Stimulated activated CD8-positive, alpha-beta memory T cell treated with anti-CD3 and anti-CD28 coated beads, Interleukin-15, amount 100 ng/mL, for 1 hour (primary cell): Measurements from ENCODE around the gene MXD4.

ENCODE experiments used
- DNase-seq: peaks from one replicate; pipeline ENCODE4 v3.0.0-alpha.2; 2020; ENCODE audit warnings: low read depth

MXD4 gene

DNA sequence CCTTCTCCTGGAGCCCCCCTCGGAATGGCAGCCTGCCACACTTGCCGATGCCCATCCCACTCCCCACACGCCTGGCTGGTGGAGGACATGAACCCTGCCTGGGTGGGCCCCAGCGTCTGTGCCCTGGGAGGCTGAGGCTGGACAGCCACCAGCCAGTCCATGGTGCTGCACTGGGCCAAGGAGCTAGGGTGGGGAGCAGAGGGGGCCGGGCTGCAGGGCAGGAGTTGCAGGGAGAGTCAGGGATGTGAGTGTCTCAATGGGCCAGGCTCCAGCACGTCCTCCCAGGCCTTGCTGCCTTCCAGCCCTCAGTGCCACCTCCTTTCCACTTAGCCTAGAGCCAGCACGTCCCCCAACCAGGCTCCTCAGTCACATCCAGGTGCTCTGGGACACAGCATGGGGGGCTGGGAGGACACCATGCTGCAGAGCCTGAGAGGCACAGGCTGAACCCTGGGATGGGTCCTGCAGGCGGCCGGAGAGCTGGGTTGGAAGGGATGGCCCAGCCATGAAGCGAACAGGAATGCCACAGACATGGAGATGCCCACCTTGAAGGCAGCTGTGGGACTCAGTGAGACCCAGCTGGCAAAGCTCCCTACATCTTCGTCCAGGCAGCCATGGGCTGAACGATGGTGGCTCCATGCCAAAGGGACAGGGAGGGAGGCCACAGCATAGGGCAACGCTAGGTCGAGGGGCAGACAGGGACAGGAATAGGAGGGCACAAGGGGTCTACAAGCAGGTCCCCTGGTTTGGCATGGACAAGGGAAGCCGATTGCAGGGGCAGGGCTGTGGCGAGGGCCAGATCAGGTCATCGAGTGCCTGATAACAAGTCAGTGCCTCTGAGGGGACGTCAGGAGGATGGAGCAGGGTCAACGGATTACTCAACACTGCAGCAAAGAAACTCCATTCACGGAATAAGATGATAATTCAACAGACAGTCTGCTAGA is 30.1 kb upstream of the MXD4 start:
- no peak for DNase-seq

DNA sequence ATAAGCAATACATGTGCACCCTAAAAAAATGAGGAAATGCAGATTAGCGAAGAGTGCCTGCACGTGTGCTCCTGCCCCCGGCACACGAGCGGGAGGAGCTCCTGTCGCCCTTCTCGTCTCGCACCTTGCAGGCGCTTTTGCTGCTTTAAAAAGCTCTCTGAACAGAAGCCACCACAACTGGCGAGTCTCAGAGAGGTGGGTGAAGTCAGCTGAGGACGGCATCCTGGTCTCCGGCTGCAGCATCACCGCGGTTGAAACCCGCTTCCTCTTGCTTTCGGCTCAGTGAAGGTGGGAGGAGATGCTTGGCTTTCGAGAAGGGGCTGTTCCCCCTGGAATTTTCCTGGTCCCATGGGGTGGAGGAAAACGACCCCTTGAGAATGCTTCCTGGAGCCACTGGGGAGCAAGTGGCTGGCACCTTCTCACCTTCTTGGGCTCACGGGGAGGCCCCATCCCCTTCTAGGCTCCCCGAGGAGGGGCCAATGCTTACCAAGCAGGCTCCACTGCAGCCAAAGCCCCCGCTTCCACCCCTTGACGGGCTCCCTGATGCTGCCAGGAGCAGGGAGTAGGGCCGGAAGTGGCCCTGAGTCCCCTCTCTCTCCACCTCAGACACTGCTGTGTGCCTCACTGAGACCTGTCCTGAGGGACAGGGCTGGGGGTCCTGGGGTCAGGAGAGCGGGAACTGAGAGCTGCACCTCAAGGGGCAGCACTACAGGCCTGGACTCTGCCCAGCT is 29.2 kb upstream of the MXD4 start:
- DNase-seq, result peak; percentile 37

GRCh38 chr4:2290488-2290887 is 28.6 kb upstream of the MXD4 start:
- DNase-seq, result no peak

GRCh38 chr4:2289955-2290333 is 28.0 kb upstream of the MXD4 start:
- DNase-seq, result no peak

GRCh38 chr4:2289311-2289954 is 27.5 kb upstream of the MXD4 start:
- no peak for DNase-seq

- DNase-seq, result no peak
Measured at GRCh38 chr4:2288051-2288541, 26.2 kb upstream of the MXD4 start.

DNA sequence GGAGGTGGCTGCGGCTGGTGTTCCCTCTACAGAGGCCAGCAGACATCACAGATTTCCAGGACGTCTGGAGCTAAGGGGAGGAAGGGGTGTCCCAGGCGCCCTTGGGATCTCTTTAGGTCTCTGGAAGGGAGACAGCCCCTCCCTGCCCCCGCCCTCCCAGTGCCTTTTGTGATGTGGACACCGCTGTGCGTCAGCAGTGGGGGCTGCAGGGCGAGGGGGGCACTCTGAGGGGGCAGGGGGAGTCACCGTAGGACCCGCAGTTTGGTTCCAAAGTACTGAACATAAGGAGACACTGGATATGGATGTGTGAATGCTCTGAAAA is 25.6 kb upstream of the MXD4 start:
- no peak for DNase-seq

DNA sequence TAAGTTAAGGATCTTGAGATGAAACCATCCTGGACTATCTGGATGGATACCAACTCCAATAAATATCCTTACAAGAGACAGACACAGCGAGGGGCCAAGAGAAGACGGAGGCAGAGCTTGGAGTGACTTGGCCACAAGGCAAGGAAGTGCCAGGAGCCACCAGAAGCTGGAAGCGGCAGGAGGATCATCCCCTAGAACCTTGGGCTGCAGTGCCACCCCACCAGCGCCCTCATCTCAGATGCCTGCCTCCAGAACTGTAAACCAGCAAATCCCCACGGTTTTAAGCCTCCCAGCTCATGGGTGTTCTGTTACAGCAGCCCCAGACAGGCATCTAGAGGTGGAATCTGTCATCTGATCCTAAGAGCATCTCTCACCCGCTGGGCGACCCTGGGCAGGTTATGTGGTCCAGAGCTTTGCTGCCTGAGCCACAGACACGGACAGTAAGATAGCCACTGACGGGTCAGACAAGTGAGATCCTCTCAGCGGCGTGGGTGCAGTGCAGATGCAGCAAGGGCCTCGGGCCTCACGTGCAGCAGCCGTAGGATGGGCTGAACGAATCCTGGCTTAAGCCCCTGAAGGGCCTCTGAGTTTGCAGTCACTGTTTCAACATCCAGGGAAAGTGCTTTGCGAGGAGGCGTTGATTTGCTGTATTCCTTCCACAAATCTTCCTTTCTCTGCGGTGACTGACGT is 25.1 kb upstream of the MXD4 start:
- no peak for DNase-seq

- DNase-seq, result no peak
Measured at GRCh38 chr4:2285613-2286381, 23.9 kb upstream of the MXD4 start.

GRCh38 chr4:2284934-2285612 is 23.2 kb upstream of the MXD4 start:
- DNase-seq, result no peak

GRCh38 chr4:2284161-2284933 is 22.4 kb upstream of the MXD4 start:
- DNase-seq, result no peak

GRCh38 chr4:2283199-2283711 is 21.3 kb upstream of the MXD4 start:
- DNase-seq, result no peak

DNA sequence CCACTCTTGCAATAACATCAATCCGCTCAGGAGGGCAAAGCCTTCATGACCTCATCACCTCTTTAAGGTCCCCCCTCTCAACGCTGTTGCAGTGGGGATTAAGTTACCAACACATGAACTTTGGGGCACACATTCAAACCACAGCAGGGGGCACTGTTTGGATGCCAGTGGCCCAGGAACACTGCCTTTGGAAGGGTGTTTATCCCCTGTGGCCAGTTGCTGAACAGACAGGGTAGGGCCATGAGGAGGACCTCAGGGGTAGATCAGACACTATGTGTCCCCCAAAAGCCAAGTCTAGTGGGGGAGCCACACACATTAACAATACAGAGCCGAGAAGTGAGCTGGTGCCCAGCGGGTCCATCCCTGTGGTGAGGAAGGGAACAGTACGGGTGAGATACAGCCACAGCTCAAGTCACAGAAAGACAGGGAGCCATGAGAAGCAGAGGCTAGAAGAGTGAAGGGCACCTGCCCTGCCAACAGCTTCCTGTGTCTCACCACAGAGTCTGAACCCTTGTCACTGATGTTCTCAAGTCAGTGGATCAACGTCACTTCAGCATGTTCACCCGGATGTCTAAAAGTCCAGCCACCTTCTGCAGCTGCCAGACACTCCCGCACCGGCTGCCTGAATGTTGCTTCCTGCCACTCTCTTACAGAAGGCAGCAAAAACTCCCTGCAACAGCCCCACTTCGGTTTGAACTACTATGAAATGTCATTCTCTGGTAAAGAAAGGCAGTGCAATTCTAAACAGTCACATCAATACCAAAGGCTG is 19.9 kb upstream of the MXD4 start:
- DNase-seq, result peak; percentile 49

- no peak for DNase-seq
Measured at GRCh38 chr4:2280531-2281300, 18.8 kb upstream of the MXD4 start.

DNA sequence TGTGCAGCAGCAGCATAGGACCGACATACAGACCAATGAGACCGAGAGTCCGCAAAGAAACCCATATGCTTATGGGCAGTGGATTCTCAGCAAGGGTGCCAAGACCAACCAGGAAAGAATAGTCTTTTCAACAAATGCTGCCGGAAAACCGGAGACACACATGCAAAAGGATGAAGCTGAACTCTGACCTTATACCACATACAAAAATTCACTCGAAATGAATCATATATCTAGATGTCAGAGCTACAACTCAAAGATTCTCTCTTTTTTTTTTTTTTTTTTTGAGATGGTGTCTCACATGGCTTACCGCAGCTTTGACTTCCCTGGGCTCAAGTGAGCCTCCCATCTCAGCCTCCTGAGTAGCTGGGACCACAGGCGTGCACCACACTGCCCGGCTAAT is 16.0 kb upstream of the MXD4 start:
- no peak for DNase-seq

DNA sequence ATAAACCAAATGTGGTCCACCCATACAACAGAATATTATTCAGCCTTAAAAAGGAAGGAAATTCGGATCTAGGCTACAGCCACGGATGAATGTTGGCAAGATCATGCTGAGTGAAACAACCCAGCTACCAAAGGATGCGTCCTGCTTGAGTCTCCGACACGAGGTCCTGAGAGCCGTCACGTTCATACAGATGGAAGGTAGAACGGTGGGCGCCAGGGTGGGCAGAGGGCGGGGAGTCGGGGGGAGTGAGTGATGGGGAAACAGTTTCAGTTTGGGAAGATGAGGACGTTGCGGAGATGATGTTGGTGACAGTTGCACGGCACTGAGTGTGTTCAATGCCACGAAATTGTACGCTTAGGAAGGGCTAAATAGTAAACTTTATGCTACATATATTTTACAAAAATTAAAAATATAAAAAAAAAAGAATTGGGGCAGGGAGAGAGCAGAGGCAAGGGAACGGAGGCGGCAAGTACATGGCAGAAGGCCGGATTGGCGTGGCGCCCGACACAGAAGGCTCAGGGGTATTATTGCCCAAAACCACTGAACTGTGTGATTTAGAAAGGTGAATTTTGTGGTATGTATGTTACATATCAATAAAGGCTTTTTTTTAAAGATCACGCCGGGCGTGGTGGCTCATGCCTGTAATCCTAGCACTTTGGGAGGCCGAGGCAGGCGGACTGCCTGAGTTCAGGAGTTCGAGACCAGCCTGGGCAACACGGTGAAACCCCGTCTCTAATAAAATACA is 14.8 kb upstream of the MXD4 start:
- DNase-seq, result no peak

DNA sequence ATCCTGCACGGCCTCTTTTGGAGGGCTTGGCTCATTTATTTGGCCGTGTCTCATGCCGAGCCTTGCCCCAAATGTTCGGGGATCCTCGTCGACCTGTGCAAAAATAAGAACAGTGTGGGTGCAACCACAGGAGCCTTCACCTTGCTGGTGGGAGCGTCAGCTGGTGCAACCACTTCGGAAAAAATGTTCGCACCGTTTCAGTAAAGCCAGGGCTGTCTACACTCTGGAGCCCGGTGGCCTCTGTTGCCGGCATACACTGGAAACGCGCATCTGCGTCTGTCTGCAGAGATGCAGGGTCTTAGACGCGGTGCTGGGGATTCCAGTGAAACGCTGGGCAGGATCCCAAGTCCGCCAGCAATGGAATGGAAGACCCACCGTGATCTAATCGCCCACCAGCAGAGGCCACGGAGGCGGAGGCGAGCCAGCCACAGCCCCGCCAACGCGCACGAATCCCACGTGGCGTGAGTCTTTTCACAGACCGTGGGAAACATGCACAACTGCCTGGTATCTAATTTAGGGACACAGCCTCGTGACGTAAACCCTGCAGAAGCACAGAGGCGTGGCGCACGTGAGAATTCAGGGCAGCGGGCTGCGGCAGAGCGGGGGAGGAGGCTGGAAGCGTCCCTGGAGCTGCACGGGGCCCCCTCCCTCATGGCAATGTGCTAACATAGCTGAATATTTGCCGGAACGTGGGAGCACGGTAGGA is 13.8 kb upstream of the MXD4 start:
- DNase-seq, result no peak
